GM12878 (cell line): ENCODE measurements around the gene ADPGK.

Source experiments
- BACH1 ChIP-seq: fragments of 450-650 bp; IDR thresholded peaks from 2 replicates; pipeline ENCODE4 v1.6.1; 2017; ENCODE audit warnings: mild to moderate bottlenecking, borderline replicate concordance
- CEBPB ChIP-seq, 2 experiments: fragments of 150-350 bp in 1 of 2; IDR thresholded peaks; 2 replicates each; pipeline ENCODE4 v1.6.1; 2012 to 2014; ENCODE audit warnings: low read depth in 2 of 2, low read length in 2 of 2, borderline replicate concordance in 1 of 2, inconsistent platforms in 1 of 2
- CTCF ChIP-seq, 3 experiments: IDR thresholded peaks in 2 of 3; conservative IDR thresholded peaks in 1 of 3; 2 replicates each; pipeline ENCODE4 v1.5.1; 2011; ENCODE audit warnings: low read depth in 3 of 3, low read length in 3 of 3, mild to moderate bottlenecking in 3 of 3, control low read depth in 2 of 3, moderate library complexity in 2 of 3, inconsistent platforms in 1 of 3, mixed read lengths in 1 of 3; ENCODE audit not compliant: control insufficient read depth in 2 of 3, insufficient read depth in 1 of 3; ENCODE audit errors: extremely low read depth in 1 of 3
- EP300 ChIP-seq, 2 experiments: fragments of 150-350 bp in 1 of 2; IDR thresholded peaks; 2 replicates each; pipeline ENCODE4 v1.6.1; 2011 to 2012; ENCODE audit warnings: low read depth in 2 of 2, low read length in 2 of 2, borderline replicate concordance in 1 of 2, improper control_type of control experiment in 1 of 2, inconsistent platforms in 1 of 2; ENCODE audit not compliant: control insufficient read depth in 1 of 2
- POLR2A ChIP-seq: IDR thresholded peaks from 2 replicates; pipeline ENCODE4 v1.6.1; 2011; ENCODE audit warnings: low read depth, mild to moderate bottlenecking, low read length
- RAD21 ChIP-seq: IDR thresholded peaks from 2 replicates; pipeline ENCODE4 v1.6.1; 2011; ENCODE audit warnings: mild to moderate bottlenecking, low read depth, low read length, moderate library complexity; ENCODE audit not compliant: insufficient read depth
- TCF7 ChIP-seq: IDR thresholded peaks from 2 replicates; pipeline ENCODE4 v1.6.1; 2014; ENCODE audit warnings: antibody characterized with exemption, borderline replicate concordance
- ZBTB4 ChIP-seq: fragments of 450-650 bp; formaldehyde crosslinking; IDR thresholded peaks from 2 replicates; pipeline ENCODE4 v1.4.0; 2022; ENCODE audit warnings: mild to moderate bottlenecking, moderate library complexity
- TF ChIP-seq, protein P1 (sequence below): fragments of 450-650 bp; IDR thresholded peaks from 2 replicates; pipeline ENCODE4 v1.6.1; 2017; ENCODE audit warnings: mild to moderate bottlenecking, moderate library complexity

- TF ChIP-seq CTCF (IDR thresholded peaks at IDR 0.05 in 2 of 3, conservative IDR thresholded peaks at IDR 0.05 in 1 of 3; ENCODE audit: control insufficient read depth in 2 of 3, extremely low read depth in 1 of 3, insufficient read depth in 1 of 3, low read depth in 3 of 3, low read length in 3 of 3) (no peak), BACH1 (no peak), TCF7 (no peak), RAD21 (no peak), ZBTB4 (CRISPR knock-in tag) (no peak), POLR2A (no peak), CEBPB (IDR thresholded peaks at IDR 0.05; ENCODE audit: borderline replicate concordance in 1 of 2, low read depth in 2 of 2, low read length in 2 of 2) (no peak), EP300 (IDR thresholded peaks at IDR 0.05; ENCODE audit: borderline replicate concordance in 1 of 2, control insufficient read depth in 1 of 2, low read depth in 2 of 2, low read length in 2 of 2) (no peak)
- TF ChIP-seq, protein P1, sequence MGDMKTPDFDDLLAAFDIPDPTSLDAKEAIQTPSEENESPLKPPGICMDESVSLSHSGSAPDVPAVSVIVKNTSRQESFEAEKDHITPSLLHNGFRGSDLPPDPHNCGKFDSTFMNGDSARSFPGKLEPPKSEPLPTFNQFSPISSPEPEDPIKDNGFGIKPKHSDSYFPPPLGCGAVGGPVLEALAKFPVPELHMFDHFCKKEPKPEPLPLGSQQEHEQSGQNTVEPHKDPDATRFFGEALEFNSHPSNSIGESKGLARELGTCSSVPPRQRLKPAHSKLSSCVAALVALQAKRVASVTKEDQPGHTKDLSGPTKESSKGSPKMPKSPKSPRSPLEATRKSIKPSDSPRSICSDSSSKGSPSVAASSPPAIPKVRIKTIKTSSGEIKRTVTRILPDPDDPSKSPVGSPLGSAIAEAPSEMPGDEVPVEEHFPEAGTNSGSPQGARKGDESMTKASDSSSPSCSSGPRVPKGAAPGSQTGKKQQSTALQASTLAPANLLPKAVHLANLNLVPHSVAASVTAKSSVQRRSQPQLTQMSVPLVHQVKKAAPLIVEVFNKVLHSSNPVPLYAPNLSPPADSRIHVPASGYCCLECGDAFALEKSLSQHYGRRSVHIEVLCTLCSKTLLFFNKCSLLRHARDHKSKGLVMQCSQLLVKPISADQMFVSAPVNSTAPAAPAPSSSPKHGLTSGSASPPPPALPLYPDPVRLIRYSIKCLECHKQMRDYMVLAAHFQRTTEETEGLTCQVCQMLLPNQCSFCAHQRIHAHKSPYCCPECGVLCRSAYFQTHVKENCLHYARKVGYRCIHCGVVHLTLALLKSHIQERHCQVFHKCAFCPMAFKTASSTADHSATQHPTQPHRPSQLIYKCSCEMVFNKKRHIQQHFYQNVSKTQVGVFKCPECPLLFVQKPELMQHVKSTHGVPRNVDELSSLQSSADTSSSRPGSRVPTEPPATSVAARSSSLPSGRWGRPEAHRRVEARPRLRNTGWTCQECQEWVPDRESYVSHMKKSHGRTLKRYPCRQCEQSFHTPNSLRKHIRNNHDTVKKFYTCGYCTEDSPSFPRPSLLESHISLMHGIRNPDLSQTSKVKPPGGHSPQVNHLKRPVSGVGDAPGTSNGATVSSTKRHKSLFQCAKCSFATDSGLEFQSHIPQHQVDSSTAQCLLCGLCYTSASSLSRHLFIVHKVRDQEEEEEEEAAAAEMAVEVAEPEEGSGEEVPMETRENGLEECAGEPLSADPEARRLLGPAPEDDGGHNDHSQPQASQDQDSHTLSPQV: no peak
These were observed 43.3 kb downstream of the ADPGK start for GRCh38 chr15:72740219-72740618.
